Fibroblast of peridontal ligament (primary cell): ENCODE measurements around the gene SGPP1.
"Not testable (repeated sequence)": the region's sequence is repeated elsewhere in the genome, so short reads cannot be mapped to it uniquely, and the experiment has no call there.

Experiments
- DNase-seq: peaks from one replicate; pipeline ENCODE4 v3.0.0-alpha.2; 2010; ENCODE audit errors: extremely low read depth

Gene SGPP1

DNA sequence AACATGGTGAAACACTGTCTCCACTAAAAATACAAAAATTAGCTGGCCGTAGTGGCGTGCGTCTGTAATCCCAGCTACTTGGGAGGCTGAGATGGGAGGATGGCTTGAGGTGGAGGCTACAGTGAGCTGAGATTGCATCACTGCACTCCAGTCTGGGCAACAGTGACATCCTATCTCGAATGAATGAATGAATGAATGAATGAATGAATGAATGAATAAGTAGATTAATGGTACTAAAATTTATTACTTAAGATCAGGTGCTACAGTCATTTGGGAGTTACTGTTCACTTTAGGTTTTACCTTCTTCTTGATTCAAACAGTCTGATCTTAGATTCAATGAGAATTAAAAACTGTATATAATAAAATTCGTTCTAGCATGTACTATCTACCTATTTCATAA, 54.6 kb downstream of the SGPP1 start:
- no peak for DNase-seq

DNA sequence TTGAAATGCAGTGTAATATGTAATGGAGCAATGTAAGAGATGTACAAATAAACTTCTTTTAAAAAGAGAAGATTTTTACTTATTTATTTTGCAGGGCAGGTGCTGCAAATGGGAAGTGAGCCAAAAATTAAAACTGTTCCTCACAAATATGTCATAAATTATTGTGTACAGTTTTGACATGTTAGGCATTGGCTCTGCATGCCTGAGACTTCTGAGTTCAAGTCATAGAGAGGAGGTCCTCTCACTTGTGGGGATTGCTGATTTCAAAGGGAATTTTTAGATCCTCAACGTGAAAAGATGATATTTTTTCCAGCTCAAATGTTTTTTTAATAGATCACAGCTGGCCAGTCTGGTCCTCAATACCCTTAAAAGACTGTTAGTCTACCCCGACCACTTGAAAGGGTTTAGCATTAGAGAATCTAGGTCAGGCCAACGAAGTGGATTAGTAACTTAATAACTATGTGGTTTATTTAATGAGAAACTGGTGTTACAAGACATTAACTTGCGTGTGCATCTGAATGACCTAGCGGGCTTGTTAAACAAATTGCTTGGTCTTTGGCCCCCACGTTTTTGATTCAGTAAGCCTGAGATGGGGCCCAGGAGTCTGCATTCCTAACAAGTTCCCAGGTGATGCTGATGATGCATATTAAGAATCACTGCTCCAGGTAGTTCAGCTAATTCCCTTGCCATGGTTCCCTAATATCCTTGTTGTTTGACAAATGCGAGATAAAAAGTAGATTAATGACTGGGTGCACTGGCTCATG, 55.3 kb downstream of the SGPP1 start:
- DNase-seq, result peak; percentile 18

DNA sequence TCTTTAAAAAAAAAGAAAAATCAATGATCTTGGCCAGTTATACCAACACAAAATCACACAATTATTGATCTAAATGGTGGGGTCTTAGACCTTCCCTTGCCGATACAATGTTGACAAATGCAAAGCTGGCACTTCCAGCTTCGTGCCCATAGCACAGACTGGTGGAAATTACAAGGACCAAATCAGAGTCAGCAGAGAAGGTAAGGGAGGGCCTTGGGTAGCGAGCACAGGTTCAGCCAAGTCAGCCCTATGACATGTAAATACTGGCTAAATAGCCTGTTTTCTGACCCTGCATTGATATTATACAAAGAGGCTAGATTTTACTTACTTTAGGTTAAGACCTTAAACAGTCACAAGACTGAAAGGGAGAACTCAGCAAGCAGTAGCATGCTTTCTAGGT, 55.9 kb downstream of the SGPP1 start:
- no peak for DNase-seq

- no peak for DNase-seq
Observed at GRCh38 chr14:63670692-63671091, 57.2 kb downstream of the SGPP1 start.

GRCh38 chr14:63666335-63666734, 61.5 kb downstream of the SGPP1 start:
- DNase-seq, result no peak

GRCh38 chr14:63663428-63664341, 64.2 kb downstream of the SGPP1 start:
- no peak for DNase-seq

- DNase-seq, result no peak
Observed at GRCh38 chr14:63662776-63663175, 65.1 kb downstream of the SGPP1 start.

GRCh38 chr14:63661881-63662280, 66.0 kb downstream of the SGPP1 start:
- DNase-seq, result not testable (repeated sequence)

- DNase-seq, result peak; percentile 10
Observed at GRCh38 chr14:63659726-63660125, 68.1 kb downstream of the SGPP1 start.

DNA sequence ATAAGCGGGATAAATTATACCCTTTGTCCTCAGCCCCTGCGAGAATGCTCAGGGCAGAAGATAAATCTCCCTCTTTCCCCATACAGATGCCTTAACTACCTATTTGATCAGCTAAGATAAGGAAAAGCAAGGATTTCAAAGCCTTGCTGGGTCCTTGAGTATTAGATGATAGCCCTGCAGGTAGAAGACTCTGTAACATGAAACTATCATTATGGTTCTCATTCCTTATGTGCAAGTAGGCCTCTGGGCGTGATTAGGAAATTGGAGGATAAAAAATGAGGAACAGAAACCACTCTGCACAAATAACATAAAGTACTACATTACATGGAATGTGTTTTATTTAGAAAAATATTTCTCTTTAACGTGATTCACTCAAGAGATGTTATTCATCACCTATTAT, 71.7 kb downstream of the SGPP1 start:
- no peak for DNase-seq

DNA sequence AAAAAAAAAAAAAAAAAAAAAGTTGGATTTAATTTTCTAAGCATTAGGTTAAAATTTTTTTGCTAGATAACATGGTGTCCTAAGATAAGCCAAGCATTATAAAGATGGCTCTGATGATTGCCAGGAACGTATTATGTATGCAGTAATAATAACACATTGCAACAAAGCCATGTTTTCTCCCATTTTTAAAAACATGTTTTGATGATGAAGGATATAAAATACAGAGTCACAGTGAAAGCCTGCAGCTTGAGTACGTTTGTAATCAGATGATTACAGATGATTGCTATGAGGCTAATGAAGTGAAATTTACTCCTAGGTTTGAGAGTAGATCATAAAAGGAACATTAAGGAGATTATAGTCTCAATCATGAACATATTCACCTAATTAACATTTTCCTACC, 72.9 kb downstream of the SGPP1 start:
- DNase-seq, result no peak

DNA sequence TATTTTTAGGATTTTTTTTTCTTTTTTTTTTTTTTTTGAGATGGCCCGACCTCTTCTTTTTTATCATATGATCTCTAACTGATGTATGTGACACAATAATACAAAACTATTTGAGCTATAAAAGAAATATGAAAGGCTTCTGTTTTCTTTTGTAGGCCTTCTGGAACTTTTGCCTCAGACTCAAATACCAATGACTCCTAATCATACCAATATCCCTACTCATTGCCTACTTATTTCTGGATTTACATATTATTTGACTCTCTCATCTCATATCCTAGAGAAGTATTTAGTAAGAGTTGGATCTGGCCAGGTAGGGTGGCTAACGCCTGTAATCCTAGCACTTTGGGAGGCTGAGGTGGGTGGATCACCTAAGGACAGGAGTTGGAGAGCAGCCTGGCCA, 73.5 kb downstream of the SGPP1 start:
- DNase-seq, result peak; percentile 31

GRCh38 chr14:63652406-63652805, 75.5 kb downstream of the SGPP1 start:
- DNase-seq, result no peak

DNA sequence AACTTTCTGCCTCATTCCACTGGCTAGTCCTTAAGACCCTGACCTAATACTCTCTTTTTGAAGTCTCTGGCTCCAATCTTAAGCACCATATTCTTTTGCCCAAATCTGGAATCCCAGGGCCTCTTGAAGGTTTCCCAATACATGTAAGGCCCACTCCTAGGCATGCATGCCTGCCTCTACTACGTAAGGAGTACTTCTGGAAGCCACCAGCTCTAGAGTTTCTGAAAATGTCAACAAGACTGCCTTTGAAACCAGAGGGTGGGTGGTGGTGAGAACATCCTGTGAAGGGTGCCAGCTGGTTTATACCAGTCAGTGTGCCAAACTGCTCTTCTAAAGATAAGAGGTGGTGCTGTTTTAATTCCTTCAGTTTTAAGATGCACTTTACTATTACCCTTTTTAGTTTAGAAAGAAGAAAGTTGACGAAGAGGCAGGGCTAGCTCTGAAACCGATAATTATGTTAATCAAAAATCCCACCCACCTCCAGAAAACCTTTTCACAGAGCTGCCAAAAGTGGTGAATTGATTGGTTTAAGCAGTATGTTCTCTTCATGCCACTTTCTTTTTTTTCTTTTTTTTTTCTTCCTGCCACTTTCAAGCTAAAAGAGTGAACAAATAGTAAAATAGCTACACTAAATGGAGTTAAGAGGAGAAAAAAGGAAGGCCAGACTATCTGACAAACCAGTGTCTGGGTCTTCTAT, 77.5 kb downstream of the SGPP1 start:
- DNase-seq, result peak; percentile 29

- no peak for DNase-seq
Observed at GRCh38 chr14:63647696-63648410, 80.0 kb downstream of the SGPP1 start.

DNA sequence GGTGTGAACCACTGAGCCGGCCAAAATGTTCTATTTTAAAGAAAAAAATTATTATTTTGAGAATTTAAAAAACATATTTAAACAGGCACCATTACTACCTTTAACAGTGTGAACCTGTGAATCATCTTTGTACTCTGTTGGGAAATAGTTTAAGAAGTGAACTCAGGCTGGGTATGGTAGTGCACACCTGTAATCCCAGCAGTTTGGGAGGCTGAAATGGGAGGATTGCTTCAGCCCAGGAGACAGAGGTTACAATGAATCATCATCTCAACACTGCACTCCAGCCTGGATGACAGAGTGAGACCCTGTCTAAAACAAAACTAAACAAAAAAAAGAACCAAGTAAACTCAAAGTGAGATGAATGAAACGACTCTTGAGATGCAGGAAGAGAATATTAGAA, 83.1 kb downstream of the SGPP1 start:
- no peak for DNase-seq

DNA sequence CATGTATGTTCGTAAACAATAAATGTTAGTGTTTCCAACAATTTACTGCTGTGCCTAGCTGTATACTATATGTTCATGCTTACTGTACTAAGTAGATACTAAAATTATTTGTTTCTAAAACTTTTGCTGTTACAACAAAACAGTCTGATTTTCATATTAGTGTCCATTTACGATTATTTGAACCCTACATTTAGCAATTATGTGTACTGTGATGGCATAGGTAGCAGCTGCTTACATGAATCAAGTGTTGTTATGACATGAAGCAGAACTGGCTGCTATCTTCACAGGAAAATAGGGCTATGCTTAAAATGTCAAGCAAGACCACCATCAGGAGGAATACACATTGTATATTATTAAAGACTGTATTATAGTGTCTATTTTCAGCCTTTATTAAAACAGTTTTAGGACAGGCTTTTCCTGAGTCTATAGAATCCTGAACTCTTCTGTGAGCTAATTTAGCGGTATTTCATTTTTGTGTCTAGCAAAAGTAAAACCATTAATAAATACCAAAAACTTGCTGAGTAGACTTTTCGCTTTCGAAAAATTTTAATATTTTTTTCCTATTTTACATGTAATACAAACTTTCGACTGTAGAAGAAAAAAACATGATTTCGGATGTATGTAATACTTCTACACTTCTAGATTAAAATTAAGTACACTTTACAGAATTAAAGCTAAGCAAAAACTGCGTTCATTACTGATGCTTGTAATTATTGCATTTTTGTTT, 85.0 kb downstream of the SGPP1 start:
- DNase-seq, result no peak

DNA sequence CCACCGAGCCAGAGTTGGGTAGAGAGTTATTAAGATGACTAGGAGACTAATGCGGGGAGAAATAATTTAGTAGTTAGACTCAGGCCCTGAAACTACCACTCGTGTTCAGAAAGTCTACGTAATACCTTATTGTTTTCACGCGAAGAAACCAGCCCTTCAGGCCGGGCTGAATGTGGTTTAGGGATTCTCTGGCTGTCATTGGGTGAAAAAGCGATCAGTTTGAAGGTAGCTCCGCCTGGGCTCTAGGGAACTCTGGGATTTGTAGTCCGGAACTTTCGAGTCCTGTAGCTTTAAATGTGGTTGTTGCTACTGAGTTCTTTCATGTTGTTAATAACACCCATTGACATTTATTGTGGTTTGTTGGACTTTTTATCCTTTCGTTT, 85.6 kb downstream of the SGPP1 start:
- DNase-seq, result peak; percentile 97

DNA sequence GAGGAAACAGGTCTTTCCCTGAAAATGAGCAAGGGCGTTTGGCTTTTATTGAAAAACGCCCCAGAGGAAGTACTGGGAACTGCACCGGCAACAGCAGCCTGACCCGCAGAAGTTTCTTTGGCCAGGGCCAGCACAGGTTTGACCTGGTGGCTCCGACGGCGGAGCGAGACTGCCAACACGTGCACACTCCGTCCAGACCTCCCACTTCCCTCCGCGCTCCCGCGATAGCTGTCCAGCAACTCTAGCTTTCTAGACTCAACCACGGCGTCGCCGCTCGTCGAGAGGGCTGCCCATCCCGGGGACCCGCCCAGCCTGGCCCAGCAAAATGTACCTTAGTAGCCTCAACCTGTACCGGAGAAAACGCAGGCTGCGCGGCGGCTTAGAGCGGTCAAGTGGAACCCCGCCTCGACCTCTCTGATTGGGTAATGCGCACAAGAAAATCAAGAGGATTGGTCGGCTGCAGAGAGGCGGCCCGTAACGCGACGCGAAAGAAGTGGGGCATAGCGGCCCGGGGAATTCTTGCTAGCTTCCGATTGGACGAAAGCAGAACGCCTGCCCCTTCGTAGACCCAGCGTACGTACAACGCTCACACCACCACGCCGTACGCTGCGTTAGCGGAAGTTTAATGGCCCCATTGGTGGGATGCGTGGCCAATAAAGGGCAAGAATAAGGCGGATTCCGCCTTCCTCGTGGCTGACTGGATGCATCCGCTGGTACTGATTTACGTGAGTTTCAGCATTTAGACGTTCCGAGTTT, 86.2 kb downstream of the SGPP1 start, which contains the start of gene WDR89:
WDR89 (minus strand) TSS at position 399 of the 756 bp plus-strand sequence. CDS start 41,929 bp downstream, outside the sequence.
- DNase-seq, result peak; percentile 99

- DNase-seq, result no peak
Observed at GRCh38 chr14:63638493-63638892, 89.4 kb downstream of the SGPP1 start.
